Measurements from ENCODE around the gene REXO1. TPM values are rescaled to one million over a fixed set of nuclear protein-coding genes. Genes with fewer than 3 reads are reported as not detected.
"Not testable (repeated sequence)": the region's sequence is repeated elsewhere in the genome, so short reads cannot be mapped to it uniquely, and the experiment has no call there.

Gene REXO1
- total RNA-seq, 4 donors from 2014 or later, result 7.5 to 16.4 (median 15.4) TPM

- Histone ChIP-seq H3K27me3 (no peaks in the 10 kb centered on the region), H3K4me1 (peaks cover 38 to 55% (median 44%) of the 10 kb centered on the region in 3 donors), H3K9me3 (no peaks in the 10 kb centered on the region), H3K36me3 (peaks cover 0 to 25% (median 6%) of the 10 kb centered on the region in 3 donors), H3K4me3 (peak overlapping the region in 3 of 4 donors; percentile 94 to 98 (median 97)), H3K27ac (peak overlapping the region; percentile 94 to 96 (median 96))
- intact Hi-C loops (cut with DNase I), result no loop called here
- TF ChIP-seq POLR2A (IDR thresholded peaks at IDR 0.05) (no peak), CTCF (IDR thresholded peaks at IDR 0.05) (no peak)
- 67 to 70% methylated on average over 16 to 21 of the region's 25 CpGs for WGBS, 2 donors
- DNase-seq, result no peak
Measured at GRCh38 chr19:1882786-1883692, 34.8 kb upstream of the REXO1 start.

GRCh38 chr19:1882089-1882785, 34.0 kb upstream of the REXO1 start:
- peaks cover 38 to 56% (median 44%) of the 10 kb centered on the region in 3 donors for H3K4me1 ChIP-seq
- H3K27ac ChIP-seq, result peak overlapping the region; percentile 94 to 96 (median 96)
- TF ChIP-seq POLR2A (IDR thresholded peaks at IDR 0.05) (no peak), CTCF (IDR thresholded peaks at IDR 0.05) (no peak)
- H3K9me3 ChIP-seq, result no peaks in the 10 kb centered on the region
- no peaks in the 10 kb centered on the region for H3K27me3 ChIP-seq
- H3K4me3 ChIP-seq, result peak overlapping the region in 3 of 4 donors; percentile 20 to 98 (median 94)
- no peak for DNase-seq
- H3K36me3 ChIP-seq, result peaks cover 0 to 25% (median 6%) of the 10 kb centered on the region in 3 donors
- intact Hi-C loops (cut with DNase I), result no loop called here
- WGBS, 2 donors, result 36 to 37% methylated on average over 4 to 7 of the region's 31 CpGs

GRCh38 chr19:1881393-1882088, 33.3 kb upstream of the REXO1 start:
- intact Hi-C loops (cut with DNase I); H3K27me3 ChIP-seq; H3K9me3 ChIP-seq; DNase-seq: not testable (repeated sequence)
- WGBS, 2 donors, result 40% methylated on average over 1 of the region's 44 CpGs; no CpG with 5 or more reads in 1 of the 2 donors
- Histone ChIP-seq H3K27ac (peak overlapping the region; percentile 66 to 96 (median 95)), H3K4me3 (peak overlapping the region in 3 of 4 donors; percentile 20 to 98 (median 28)), H3K36me3 (peaks cover 0 to 25% (median 6%) of the 10 kb centered on the region in 3 donors), H3K4me1 (peaks cover 40 to 63% (median 48%) of the 10 kb centered on the region in 3 donors)

- H3K4me1 ChIP-seq, result peaks cover 44 to 67% (median 51%) of the 10 kb centered on the region in 3 donors
- H3K9me3 ChIP-seq, result no peaks in the 10 kb centered on the region
Measured at GRCh38 chr19:1880611-1881392, 32.5 kb upstream of the REXO1 start.

GRCh38 chr19:1879982-1880381, 31.7 kb upstream of the REXO1 start:
- peaks cover 44 to 69% (median 56%) of the 10 kb centered on the region in 3 donors for H3K4me1 ChIP-seq
- H3K4me3 ChIP-seq; H3K27ac ChIP-seq; DNase-seq; H3K27me3 ChIP-seq; H3K9me3 ChIP-seq; intact Hi-C loops (cut with DNase I): not testable (repeated sequence)
- 80% methylated on average over 4 of the region's 17 CpGs; no CpG with 5 or more reads in 1 of the 2 donors for WGBS, 2 donors
- H3K36me3 ChIP-seq, result peaks cover 0 to 25% (median 6%) of the 10 kb centered on the region in 3 donors

More at GRCh38 chr19:1880611-1881392, 32.5 kb upstream of the REXO1 start:
- no peak for TF ChIP-seq POLR2A (IDR thresholded peaks at IDR 0.05)
- no peak for TF ChIP-seq CTCF (IDR thresholded peaks at IDR 0.05)
- DNase-seq, result no peak
- intact Hi-C loops (cut with DNase I), result no loop called here
- peak overlapping the region in 2 of 4 donors; percentile 28 to 98 for H3K4me3 ChIP-seq
- no peaks in the 10 kb centered on the region for H3K27me3 ChIP-seq
- H3K36me3 ChIP-seq, result peaks cover 0 to 25% (median 6%) of the 10 kb centered on the region in 3 donors
- 60 to 86% methylated on average over 1 of the region's 35 CpGs for WGBS, 2 donors
- peak overlapping the region; percentile 26 to 96 (median 81) for H3K27ac ChIP-seq

DNA sequence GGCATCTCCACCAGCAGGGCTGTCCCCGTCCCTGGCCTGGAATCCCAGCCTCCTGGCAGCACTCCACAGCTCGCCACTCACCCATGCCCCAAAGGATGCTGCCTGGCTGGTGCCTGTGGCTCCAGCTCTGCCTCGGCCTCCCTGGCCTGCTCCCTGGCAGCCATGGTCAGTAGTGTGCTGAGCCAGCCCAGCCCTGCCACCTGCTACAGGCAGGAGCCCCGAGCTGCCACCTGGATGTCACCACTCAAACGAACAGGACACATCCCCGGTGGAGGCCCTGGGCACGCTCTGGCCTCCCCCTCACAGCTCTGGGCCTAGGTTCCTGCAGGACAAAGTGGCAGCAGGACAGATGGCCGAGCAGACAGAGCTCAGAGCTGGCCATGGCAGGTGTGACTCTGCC, 30.3 kb upstream of the REXO1 start:
- H3K27ac ChIP-seq; DNase-seq; H3K4me3 ChIP-seq; intact Hi-C loops (cut with DNase I); H3K9me3 ChIP-seq; H3K27me3 ChIP-seq: not testable (repeated sequence)
- Histone ChIP-seq H3K4me1 (peaks cover 46 to 72% (median 57%) of the 10 kb centered on the region in 3 donors), H3K36me3 (peaks cover 0 to 25% (median 6%) of the 10 kb centered on the region in 3 donors)
- 60% methylated on average over 2 of the region's 8 CpGs; no CpG with 5 or more reads in 1 of the 2 donors for WGBS, 2 donors

DNA sequence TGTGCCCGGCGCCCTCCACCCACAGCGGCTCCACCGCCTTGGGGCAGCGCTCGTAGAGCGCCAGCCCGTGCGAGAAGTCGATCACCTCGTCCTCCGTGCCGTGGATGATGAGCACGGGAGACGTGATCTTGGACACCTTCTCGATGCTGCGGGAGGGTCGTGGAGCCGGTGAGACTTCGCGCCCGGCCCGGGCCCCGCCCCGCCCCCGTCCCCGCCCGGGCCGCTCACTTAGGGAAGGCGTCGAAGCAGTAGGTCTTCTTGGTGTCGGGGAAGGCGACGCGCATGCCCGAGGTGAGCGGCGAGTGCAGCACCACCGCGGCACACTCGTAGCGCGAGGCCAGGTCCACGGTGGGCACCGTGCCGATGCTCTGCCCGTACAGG, 29.0 kb upstream of the REXO1 start:
- no CpG with 5 or more reads among the region's 47 CpGs for WGBS, 2 donors
- Histone ChIP-seq H3K4me1 (peaks cover 49 to 72% (median 57%) of the 10 kb centered on the region in 3 donors), H3K4me3 (peak overlapping the region in 3 of 4 donors; percentile 96 to 99 (median 96)), H3K36me3 (peaks cover 0 to 34% (median 6%) of the 10 kb centered on the region in 3 donors)
- intact Hi-C loops (cut with DNase I); H3K27me3 ChIP-seq; H3K27ac ChIP-seq; H3K9me3 ChIP-seq; DNase-seq: not testable (repeated sequence)
